GM12873 (cell line): ENCODE measurements around the gene WFS1.

ENCODE experiments used
- TF ChIP-seq, protein P1 (sequence below): IDR thresholded peaks from 2 replicates; pipeline ENCODE4 v1.5.1; 2012; ENCODE audit warnings: low read depth, mild to moderate bottlenecking, moderate library complexity, low read length, control low read depth; ENCODE audit not compliant: insufficient read depth; ENCODE audit errors: missing control alignments

WFS1 gene

GRCh38 chr4:6292376-6293096 lies 22.9 kb downstream of the WFS1 start:
- TF ChIP-seq, protein P1, sequence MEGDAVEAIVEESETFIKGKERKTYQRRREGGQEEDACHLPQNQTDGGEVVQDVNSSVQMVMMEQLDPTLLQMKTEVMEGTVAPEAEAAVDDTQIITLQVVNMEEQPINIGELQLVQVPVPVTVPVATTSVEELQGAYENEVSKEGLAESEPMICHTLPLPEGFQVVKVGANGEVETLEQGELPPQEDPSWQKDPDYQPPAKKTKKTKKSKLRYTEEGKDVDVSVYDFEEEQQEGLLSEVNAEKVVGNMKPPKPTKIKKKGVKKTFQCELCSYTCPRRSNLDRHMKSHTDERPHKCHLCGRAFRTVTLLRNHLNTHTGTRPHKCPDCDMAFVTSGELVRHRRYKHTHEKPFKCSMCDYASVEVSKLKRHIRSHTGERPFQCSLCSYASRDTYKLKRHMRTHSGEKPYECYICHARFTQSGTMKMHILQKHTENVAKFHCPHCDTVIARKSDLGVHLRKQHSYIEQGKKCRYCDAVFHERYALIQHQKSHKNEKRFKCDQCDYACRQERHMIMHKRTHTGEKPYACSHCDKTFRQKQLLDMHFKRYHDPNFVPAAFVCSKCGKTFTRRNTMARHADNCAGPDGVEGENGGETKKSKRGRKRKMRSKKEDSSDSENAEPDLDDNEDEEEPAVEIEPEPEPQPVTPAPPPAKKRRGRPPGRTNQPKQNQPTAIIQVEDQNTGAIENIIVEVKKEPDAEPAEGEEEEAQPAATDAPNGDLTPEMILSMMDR: no peak

GRCh38 chr4:6293097-6293445 lies 23.4 kb downstream of the WFS1 start:
- TF ChIP-seq, protein P1: no peak

DNA sequence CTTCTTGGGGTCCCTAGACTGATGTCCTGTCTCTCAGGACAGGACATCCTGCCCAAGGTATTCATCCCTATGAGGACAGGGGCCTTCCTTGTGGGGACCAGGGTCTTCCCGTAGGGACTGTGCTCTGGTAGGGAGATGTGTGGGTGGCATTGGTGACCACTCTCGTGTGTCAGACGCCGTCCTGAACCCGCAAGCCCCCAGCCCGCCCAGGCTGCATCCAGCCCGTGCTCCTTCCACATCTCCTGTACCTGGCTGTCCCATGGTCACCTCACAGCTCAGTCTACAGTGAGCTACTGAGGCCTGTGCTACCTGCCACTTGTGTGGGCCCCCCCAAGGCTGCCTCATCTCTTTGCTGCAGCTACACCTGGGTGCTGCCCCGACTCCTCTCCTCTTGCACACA lies 24.0 kb downstream of the WFS1 start:
- TF ChIP-seq, protein P1: no peak

DNA sequence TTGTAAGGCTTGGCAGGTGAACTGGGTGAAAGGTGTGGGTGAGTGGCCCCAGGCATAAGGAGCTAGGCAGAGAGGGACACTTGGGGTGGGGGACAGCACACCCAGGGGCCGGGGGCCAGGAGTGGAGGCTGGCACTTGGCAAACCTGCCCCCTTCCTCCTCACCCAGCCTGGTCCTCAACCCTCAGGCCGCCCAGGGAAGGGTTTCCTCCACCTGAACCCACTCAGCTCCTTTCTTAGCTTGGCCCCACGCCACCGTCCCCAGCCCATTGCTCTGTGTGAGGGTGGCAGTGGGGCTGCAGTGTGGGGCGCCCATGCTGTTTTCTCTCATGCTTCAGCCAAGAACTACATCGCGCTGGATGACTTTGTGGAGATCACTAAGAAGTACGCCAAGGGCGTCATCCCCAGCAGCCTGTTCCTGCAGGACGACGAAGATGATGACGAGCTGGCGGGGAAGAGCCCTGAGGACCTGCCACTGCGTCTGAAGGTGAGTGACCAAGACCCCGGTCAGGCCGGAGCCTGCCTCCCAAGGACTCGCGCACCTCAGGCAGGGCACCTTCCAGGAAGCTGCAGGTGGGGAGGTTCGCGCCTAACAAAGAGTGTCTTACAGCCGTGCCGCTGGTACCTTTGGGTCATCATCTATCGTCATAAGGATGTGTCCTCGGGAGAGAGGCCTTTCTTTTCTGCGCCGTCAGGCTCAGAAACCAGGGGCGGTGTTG lies 25.2 kb downstream of the WFS1 start:
- TF ChIP-seq, protein P1: no peak

DNA sequence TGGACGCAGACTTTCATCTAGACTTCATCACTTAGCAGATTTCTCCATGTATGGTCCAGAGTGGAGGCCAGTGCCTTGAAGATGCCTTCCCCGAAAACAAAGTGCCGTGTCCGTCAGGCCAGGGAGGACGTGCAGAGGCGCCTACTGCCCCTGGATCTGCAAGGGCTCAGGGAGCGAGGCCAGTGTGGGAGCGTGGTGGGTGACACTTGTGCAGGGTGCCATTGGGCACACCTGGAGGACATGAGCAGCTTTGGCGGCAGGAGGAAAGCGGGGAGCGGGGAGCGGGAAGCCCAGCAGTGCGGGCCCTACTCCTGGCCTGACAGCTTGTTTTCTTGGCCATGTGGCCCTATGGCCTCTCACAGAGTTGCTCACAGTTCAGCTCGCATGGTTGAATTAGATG lies 25.8 kb downstream of the WFS1 start:
- TF ChIP-seq, protein P1: no peak

- TF ChIP-seq, protein P1: no peak
Observed at GRCh38 chr4:6296026-6296425, 26.4 kb downstream of the WFS1 start.

GRCh38 chr4:6297266-6297815 lies 27.7 kb downstream of the WFS1 start:
- TF ChIP-seq, protein P1: no peak
